ENCODE results near the gene MTPN.

Gene MTPN

DNA sequence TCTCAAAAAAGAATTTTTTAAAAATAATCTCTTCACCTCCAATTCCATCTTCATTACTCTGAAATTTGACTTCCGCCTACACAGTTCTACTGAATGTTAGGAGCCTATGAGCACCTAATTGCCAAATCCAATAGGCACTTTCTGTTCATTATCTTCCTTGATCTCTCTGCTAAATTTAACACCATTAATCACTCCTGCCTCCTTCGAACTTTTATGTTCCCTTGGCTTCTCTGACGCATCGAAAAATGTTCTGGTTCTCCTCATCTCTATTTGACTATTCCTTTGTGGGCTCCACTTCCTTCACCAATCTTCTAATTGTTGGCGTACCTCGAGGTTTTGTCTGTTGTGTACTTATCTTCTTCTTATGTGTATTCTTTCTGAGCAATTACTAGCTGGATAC lies 87.3 kb downstream of the MTPN start:
- H4K20me1 ChIP-seq (ENCODE audit: insufficient read depth, low read length), result no peaks in the 10 kb centered on the region
- H2AFZ ChIP-seq (ENCODE audit: low read depth, low read length), result no peak overlapping the region
- H3K4me1 ChIP-seq (ENCODE audit: low read length), result no peaks in the 10 kb centered on the region
- TF ChIP-seq, protein P1, sequence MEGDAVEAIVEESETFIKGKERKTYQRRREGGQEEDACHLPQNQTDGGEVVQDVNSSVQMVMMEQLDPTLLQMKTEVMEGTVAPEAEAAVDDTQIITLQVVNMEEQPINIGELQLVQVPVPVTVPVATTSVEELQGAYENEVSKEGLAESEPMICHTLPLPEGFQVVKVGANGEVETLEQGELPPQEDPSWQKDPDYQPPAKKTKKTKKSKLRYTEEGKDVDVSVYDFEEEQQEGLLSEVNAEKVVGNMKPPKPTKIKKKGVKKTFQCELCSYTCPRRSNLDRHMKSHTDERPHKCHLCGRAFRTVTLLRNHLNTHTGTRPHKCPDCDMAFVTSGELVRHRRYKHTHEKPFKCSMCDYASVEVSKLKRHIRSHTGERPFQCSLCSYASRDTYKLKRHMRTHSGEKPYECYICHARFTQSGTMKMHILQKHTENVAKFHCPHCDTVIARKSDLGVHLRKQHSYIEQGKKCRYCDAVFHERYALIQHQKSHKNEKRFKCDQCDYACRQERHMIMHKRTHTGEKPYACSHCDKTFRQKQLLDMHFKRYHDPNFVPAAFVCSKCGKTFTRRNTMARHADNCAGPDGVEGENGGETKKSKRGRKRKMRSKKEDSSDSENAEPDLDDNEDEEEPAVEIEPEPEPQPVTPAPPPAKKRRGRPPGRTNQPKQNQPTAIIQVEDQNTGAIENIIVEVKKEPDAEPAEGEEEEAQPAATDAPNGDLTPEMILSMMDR (IDR thresholded peaks at IDR 0.05; ENCODE audit: low read depth, low read length), result no peak
- no peak for TF ChIP-seq EZH2phosphoT487 (IDR thresholded peaks at IDR 0.05; ENCODE audit: low read depth)
- H3K4me3 ChIP-seq (ENCODE audit: low read length), result no peak overlapping the region
- H3K27ac ChIP-seq (ENCODE audit: low read length), result no peak overlapping the region
- H3K36me3 ChIP-seq (replicated peaks; ENCODE audit: low read depth, low read length), result no peaks in the 10 kb centered on the region
- H3K27me3 ChIP-seq (ENCODE audit: low read depth, low read length), result peaks cover 4% of the 10 kb centered on the region
- no peaks in the 10 kb centered on the region for H3K79me2 ChIP-seq (ENCODE audit: low read length)
- no peak overlapping the region for H3K9ac ChIP-seq (ENCODE audit: low read length)
- H3K4me2 ChIP-seq (ENCODE audit: low read length), result no peak overlapping the region
- H3K9me3 ChIP-seq (ENCODE audit: insufficient read depth, low read length), result no peaks in the 10 kb centered on the region

DNA sequence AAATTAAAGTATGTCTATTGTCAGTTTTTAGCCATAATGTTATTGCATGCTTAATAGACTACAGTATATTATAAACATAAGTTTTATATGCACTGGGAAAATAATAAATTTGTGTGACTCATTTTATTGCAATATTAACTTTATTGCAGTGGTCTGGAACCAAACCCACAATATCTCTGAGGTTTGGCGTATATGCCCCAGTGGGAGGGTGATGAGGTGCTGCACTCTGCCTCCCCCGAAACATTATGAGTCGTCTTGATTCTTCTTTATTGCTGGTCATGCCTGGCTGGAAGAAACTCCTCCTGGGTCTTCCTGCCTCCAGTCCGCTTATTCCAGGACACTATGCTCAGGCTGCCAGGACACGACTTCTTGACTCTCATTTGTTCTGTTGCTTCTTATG lies 88.4 kb downstream of the MTPN start:
- Histone ChIP-seq H3K36me3 (replicated peaks; ENCODE audit: low read depth, low read length) (no peaks in the 10 kb centered on the region), H3K27ac (ENCODE audit: low read length) (no peak overlapping the region), H3K9ac (ENCODE audit: low read length) (no peak overlapping the region), H2AFZ (ENCODE audit: low read depth, low read length) (no peak overlapping the region), H3K79me2 (ENCODE audit: low read length) (no peaks in the 10 kb centered on the region), H3K27me3 (ENCODE audit: low read depth, low read length) (peaks cover 4% of the 10 kb centered on the region), H3K9me3 (ENCODE audit: insufficient read depth, low read length) (no peaks in the 10 kb centered on the region), H4K20me1 (ENCODE audit: insufficient read depth, low read length) (no peaks in the 10 kb centered on the region), H3K4me1 (ENCODE audit: low read length) (no peaks in the 10 kb centered on the region), H3K4me2 (ENCODE audit: low read length) (no peak overlapping the region), H3K4me3 (ENCODE audit: low read length) (no peak overlapping the region)
- TF ChIP-seq, protein P1 (IDR thresholded peaks at IDR 0.05; ENCODE audit: low read depth, low read length), result no peak
- no peak for TF ChIP-seq EZH2phosphoT487 (IDR thresholded peaks at IDR 0.05; ENCODE audit: low read depth)

DNA sequence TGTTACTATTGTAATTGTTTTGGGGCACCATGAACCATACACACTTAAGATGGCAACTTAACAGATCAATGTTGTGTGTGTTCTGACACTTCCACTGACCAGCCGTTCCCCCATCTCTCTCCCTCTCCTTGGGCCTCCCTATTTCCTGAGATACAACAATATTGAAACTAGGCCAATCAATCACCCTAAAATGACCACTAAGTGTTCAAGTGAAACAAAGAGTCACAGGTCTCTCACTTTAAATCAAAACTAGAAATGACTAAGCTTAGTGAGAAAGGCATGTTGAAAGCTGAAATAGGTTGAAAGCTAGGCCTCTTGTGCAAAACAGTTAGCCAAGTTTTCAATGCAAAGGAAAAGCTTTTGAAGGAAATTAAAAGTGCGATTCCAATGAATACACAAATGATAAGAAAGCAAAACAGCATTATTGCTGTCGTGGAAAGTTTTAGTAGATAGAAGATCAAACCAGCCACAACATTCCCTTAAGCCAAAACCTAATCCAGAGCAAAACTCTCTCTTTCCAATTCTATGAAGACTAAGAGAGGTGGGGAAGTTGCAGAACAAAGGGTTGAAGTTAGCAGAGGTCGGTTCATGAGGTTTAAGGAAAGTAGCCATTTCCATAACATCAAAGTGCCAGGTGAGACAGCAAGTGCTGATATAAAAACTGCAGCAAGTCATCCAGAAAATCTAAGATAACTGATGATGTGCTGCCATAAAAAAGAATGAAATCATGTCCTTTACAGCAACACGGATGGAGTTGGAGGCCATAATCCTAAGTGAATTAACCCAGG lies 90.6 kb downstream of the MTPN start:
- Histone ChIP-seq H4K20me1 (ENCODE audit: insufficient read depth, low read length) (no peaks in the 10 kb centered on the region), H3K79me2 (ENCODE audit: low read length) (no peaks in the 10 kb centered on the region), H3K36me3 (replicated peaks; ENCODE audit: low read depth, low read length) (no peaks in the 10 kb centered on the region), H3K27me3 (ENCODE audit: low read depth, low read length) (peaks cover 4% of the 10 kb centered on the region), H3K4me1 (ENCODE audit: low read length) (no peaks in the 10 kb centered on the region), H3K27ac (ENCODE audit: low read length) (no peak overlapping the region), H3K4me3 (ENCODE audit: low read length) (no peak overlapping the region), H3K4me2 (ENCODE audit: low read length) (no peak overlapping the region), H2AFZ (ENCODE audit: low read depth, low read length) (no peak overlapping the region), H3K9ac (ENCODE audit: low read length) (no peak overlapping the region), H3K9me3 (ENCODE audit: insufficient read depth, low read length) (no peaks in the 10 kb centered on the region)
- no peak for TF ChIP-seq EZH2phosphoT487 (IDR thresholded peaks at IDR 0.05; ENCODE audit: low read depth)
- TF ChIP-seq, protein P1 (IDR thresholded peaks at IDR 0.05; ENCODE audit: low read depth, low read length), result no peak

DNA sequence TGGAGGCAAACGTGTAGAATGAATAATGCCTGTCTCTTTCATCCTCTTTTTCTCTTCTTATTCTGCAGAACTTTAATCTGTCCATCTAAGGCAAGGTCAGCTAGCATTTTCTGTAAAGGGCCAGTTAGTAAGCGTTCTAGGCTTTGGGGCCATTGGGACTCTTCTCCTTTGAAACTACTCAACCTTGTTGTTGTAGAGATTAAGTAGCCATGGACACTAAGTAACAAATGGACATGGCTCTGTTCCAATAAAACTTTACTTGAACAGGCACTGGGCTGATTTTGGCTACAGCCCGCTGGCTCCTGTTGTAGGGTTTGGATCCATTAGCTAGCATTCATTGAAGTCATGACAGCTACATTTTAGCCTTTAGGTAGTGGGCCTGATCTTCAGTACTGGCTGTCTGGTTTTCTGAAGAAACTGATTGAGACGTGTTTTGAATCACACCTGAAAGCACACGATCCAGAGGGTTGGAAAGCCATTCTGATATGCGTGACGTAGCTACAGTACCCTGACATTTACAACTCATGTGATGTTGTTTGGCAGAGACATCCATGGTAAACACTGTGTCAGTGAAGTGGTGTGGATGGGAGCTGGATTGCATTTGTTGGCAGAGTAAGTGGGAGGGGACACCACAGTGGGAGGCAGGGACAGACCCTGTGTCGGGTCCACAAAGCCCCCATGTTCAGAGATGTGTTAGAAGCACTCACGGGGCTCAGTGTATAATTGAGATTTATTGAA lies 92.5 kb downstream of the MTPN start:
- no peaks in the 10 kb centered on the region for H4K20me1 ChIP-seq (ENCODE audit: insufficient read depth, low read length)
- H3K9ac ChIP-seq (ENCODE audit: low read length), result no peak overlapping the region
- H3K4me1 ChIP-seq (ENCODE audit: low read length), result no peaks in the 10 kb centered on the region
- no peaks in the 10 kb centered on the region for H3K9me3 ChIP-seq (ENCODE audit: insufficient read depth, low read length)
- H3K27ac ChIP-seq (ENCODE audit: low read length), result no peak overlapping the region
- no peaks in the 10 kb centered on the region for H3K79me2 ChIP-seq (ENCODE audit: low read length)
- TF ChIP-seq, protein P1 (IDR thresholded peaks at IDR 0.05; ENCODE audit: low read depth, low read length), result no peak
- TF ChIP-seq EZH2phosphoT487 (IDR thresholded peaks at IDR 0.05; ENCODE audit: low read depth), result no peak
- no peaks in the 10 kb centered on the region for H3K36me3 ChIP-seq (replicated peaks; ENCODE audit: low read depth, low read length)
- no peak overlapping the region for H3K4me2 ChIP-seq (ENCODE audit: low read length)
- no peak overlapping the region for H3K4me3 ChIP-seq (ENCODE audit: low read length)
- H2AFZ ChIP-seq (ENCODE audit: low read depth, low read length), result no peak overlapping the region
- peaks cover 3% of the 10 kb centered on the region for H3K27me3 ChIP-seq (ENCODE audit: low read depth, low read length)

Measured in OCI-LY3 (cell line).